H9 (cell line): Measurements from ENCODE around the gene ITM2B. TPM values are rescaled to one million over a fixed set of nuclear protein-coding genes. Genes with fewer than 3 reads are reported as not detected.

ENCODE experiments used
- DNase-seq: peaks from one replicate; pipeline ENCODE4 v3.0.0-alpha.2; 2017
- H2AFZ ChIP-seq: one replicate; pipeline ENCODE4 v1.6.1; 2013; ENCODE audit warnings: mild to moderate bottlenecking, low read length, control low read depth, moderate library complexity
- H2AK5ac ChIP-seq: 2 replicates; pipeline ENCODE4 v1.6.1; 2013; ENCODE audit warnings: low read length, control low read depth, mixed read lengths; ENCODE audit not compliant: insufficient read length
- H2BK120ac ChIP-seq: one replicate; pipeline ENCODE4 v1.6.1; 2013; ENCODE audit warnings: low read depth, mild to moderate bottlenecking, low read length, control low read depth, inconsistent platforms; ENCODE audit not compliant: poor library complexity, severe bottlenecking
- H2BK12ac ChIP-seq: 2 replicates; pipeline ENCODE4 v1.6.1; 2013; ENCODE audit warnings: low read length, control low read depth, mixed read lengths, low read depth; ENCODE audit not compliant: insufficient read length
- H2BK15ac ChIP-seq: 2 replicates; pipeline ENCODE4 v1.6.1; 2013; ENCODE audit warnings: low read depth, low read length, control low read depth
- H2BK20ac ChIP-seq: one replicate; pipeline ENCODE4 v1.6.1; 2013; ENCODE audit warnings: low read depth, mild to moderate bottlenecking, low read length, control low read depth, inconsistent platforms; ENCODE audit not compliant: poor library complexity, severe bottlenecking
- H2BK5ac ChIP-seq: 2 replicates; pipeline ENCODE4 v1.6.1; 2013; ENCODE audit warnings: low read length, control low read depth, mixed read lengths; ENCODE audit not compliant: insufficient read length
- H3K14ac ChIP-seq: 2 replicates; pipeline ENCODE4 v1.6.1; 2013; ENCODE audit warnings: low read length, control low read depth; ENCODE audit not compliant: insufficient read depth
- H3K18ac ChIP-seq: 2 replicates; pipeline ENCODE4 v1.6.1; 2013; ENCODE audit warnings: low read depth, mild to moderate bottlenecking, mixed read lengths, low read length, control low read depth; ENCODE audit not compliant: insufficient read length
- H3K23ac ChIP-seq: 2 replicates; pipeline ENCODE4 v1.6.1; 2013; ENCODE audit warnings: low read length, control low read depth, mixed read lengths, low read depth; ENCODE audit not compliant: insufficient read length
- H3K23me2 ChIP-seq: 2 replicates; pipeline ENCODE4 v1.6.1; 2013; ENCODE audit warnings: low read depth, mild to moderate bottlenecking, mixed read lengths, low read length, control low read depth; ENCODE audit not compliant: insufficient read length, poor library complexity, severe bottlenecking
- H3K27ac ChIP-seq: 2 replicates; pipeline ENCODE4 v1.5.1; 2013; ENCODE audit warnings: low read length, control low read depth, mixed read lengths, low read depth; ENCODE audit not compliant: insufficient read length
- H3K27me3 ChIP-seq: 2 replicates; pipeline ENCODE4 v1.6.1; 2013; ENCODE audit warnings: low read length, control low read depth, inconsistent platforms; ENCODE audit not compliant: insufficient read depth
- H3K4ac ChIP-seq: 2 replicates; pipeline ENCODE4 v1.6.1; 2013; ENCODE audit warnings: low read depth, mild to moderate bottlenecking, control low read depth, inconsistent platforms, low read length, moderate library complexity
- H3K4me1 ChIP-seq: 2 replicates; pipeline ENCODE4 v1.6.1; 2013; ENCODE audit warnings: low read length, control low read depth, inconsistent platforms; ENCODE audit not compliant: insufficient read depth
- H3K4me2 ChIP-seq: 2 replicates; pipeline ENCODE4 v1.6.1; 2013; ENCODE audit warnings: low read length, control low read depth, mixed read lengths; ENCODE audit not compliant: insufficient read length, insufficient read depth
- H3K56ac ChIP-seq: 2 replicates; pipeline ENCODE4 v1.6.1; 2013; ENCODE audit warnings: low read depth, mild to moderate bottlenecking, mixed read lengths, low read length, control low read depth; ENCODE audit not compliant: insufficient read length
- H3K79me1 ChIP-seq: 2 replicates; pipeline ENCODE4 v1.6.1; 2013; ENCODE audit warnings: low read depth, mild to moderate bottlenecking, moderate library complexity, low read length, control low read depth, inconsistent platforms; ENCODE audit not compliant: insufficient read depth, poor library complexity, severe bottlenecking
- H3K79me2 ChIP-seq: 2 replicates; pipeline ENCODE4 v1.6.1; 2013; ENCODE audit warnings: low read length, control low read depth, inconsistent platforms; ENCODE audit not compliant: insufficient read depth
- H3K9ac ChIP-seq: 2 replicates; pipeline ENCODE4 v1.6.1; 2013; ENCODE audit warnings: low read length, control low read depth, mixed read lengths; ENCODE audit not compliant: insufficient read length; ENCODE audit errors: extremely low read depth
- H3K9me3 ChIP-seq: one replicate; pipeline ENCODE4 v1.6.1; 2013; ENCODE audit warnings: low read depth, low read length, inconsistent platforms; ENCODE audit not compliant: control insufficient read depth
- H3T11ph ChIP-seq: one replicate; pipeline ENCODE4 v1.6.1; 2013; ENCODE audit warnings: mild to moderate bottlenecking, low read length, control low read depth, inconsistent platforms
- H4K20me1 ChIP-seq: one replicate; pipeline ENCODE4 v1.6.1; 2013; ENCODE audit not compliant: control insufficient read depth, insufficient read length, insufficient read depth
- H4K5ac ChIP-seq: 2 replicates; pipeline ENCODE4 v1.6.1; 2013; ENCODE audit warnings: low read depth, mild to moderate bottlenecking, mixed read lengths, low read length, control low read depth; ENCODE audit not compliant: insufficient read length
- H4K8ac ChIP-seq: replicated peaks from 2 replicates; pipeline ENCODE4 v1.6.1; 2013; ENCODE audit warnings: low read length, control low read depth, mixed read lengths, low read depth; ENCODE audit not compliant: insufficient read length
- H4K91ac ChIP-seq: 2 replicates; pipeline ENCODE4 v1.6.1; 2013; ENCODE audit warnings: low read depth, mild to moderate bottlenecking, moderate library complexity, mixed read lengths, low read length, control low read depth; ENCODE audit not compliant: insufficient read length
- H3K27ac Mint-ChIP-seq, 3 experiments: 2 replicates in 2 of 3; 3 replicates in 1 of 3; pipeline ENCODE4 v1.8.0; 2020 to 2021; ENCODE audit warnings: mixed read lengths in 3 of 3, mild to moderate bottlenecking in 1 of 3, moderate library complexity in 1 of 3
- H3K27me3 Mint-ChIP-seq: 2 replicates; pipeline ENCODE4 v1.8.0; 2021; ENCODE audit warnings: low read depth, mild to moderate bottlenecking, moderate library complexity, mixed read lengths
- H3K36me3 Mint-ChIP-seq, 3 experiments: 2 replicates in 2 of 3; 3 replicates in 1 of 3; pipeline ENCODE4 v1.8.0; 2020 to 2021; ENCODE audit warnings: low read depth in 3 of 3, mixed read lengths in 3 of 3; ENCODE audit not compliant: insufficient read depth in 1 of 3
- H3K4me1 Mint-ChIP-seq, 2 experiments: 2 replicates each; pipeline ENCODE4 v1.8.0; 2020; ENCODE audit warnings: mixed read lengths in 2 of 2
- H3K4me3 Mint-ChIP-seq, 2 experiments: 2 replicates in 1 of 2; 3 replicates in 1 of 2; pipeline ENCODE4 v1.8.0; 2020 to 2021; ENCODE audit warnings: mild to moderate bottlenecking in 2 of 2, mixed read lengths in 2 of 2, moderate library complexity in 1 of 2
- H3K9me3 Mint-ChIP-seq, 2 experiments: 2 replicates in 1 of 2; 3 replicates in 1 of 2; pipeline ENCODE4 v1.8.0; 2020; ENCODE audit warnings: mild to moderate bottlenecking in 2 of 2, mixed read lengths in 2 of 2, moderate library complexity in 1 of 2
- WGBS: extraction: QIAGEN DNeasy Blood & Tissue Kit; methylation state at CpG from one replicate; pipeline ENCODE4 v1.1.7; 2013; ENCODE audit warnings: missing lambda C conversion rate, low lambda C conversion rate, mixed read lengths; ENCODE audit not compliant: insufficient read length; ENCODE audit errors: extremely low coverage; 5-methylcytosine and 5-hydroxymethylcytosine counted together
- total RNA-seq: library from RNA; stranded (reverse); gene quantifications from 2 replicates; pipeline ENCODE4 v1.2.1, GENCODE V29; 2021
- TF ChIP-seq, protein P1 (sequence below): fragments of 200-600 bp; sonication (generic); conservative IDR thresholded peaks from 3 replicates; pipeline ENCODE4 v1.8.0; 2021; ENCODE audit warnings: antibody characterized with exemption, mild to moderate bottlenecking

ITM2B gene
- total RNA-seq, 1 experiment from 2014 or later = 175 TPM

DNA sequence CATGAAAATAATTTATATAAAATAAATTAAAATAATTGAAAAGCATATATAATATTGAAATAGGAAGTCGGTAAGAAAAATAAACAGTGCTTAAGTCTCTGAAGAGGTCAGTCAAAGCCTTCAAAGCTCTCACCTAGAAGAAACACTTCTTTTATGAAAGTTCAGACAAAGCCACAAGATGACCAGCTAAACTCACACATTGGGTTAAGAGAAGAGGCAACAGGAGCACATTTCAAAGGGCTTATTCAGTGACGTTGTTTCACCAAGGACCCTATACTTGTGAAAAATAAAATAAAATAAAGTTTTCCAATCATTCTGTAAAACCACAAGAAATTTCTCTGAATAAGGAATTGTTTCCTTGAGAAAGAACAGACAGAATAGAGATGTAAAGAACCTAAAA lies 2.5 kb upstream of the ITM2B start:
- TF ChIP-seq, protein P1, sequence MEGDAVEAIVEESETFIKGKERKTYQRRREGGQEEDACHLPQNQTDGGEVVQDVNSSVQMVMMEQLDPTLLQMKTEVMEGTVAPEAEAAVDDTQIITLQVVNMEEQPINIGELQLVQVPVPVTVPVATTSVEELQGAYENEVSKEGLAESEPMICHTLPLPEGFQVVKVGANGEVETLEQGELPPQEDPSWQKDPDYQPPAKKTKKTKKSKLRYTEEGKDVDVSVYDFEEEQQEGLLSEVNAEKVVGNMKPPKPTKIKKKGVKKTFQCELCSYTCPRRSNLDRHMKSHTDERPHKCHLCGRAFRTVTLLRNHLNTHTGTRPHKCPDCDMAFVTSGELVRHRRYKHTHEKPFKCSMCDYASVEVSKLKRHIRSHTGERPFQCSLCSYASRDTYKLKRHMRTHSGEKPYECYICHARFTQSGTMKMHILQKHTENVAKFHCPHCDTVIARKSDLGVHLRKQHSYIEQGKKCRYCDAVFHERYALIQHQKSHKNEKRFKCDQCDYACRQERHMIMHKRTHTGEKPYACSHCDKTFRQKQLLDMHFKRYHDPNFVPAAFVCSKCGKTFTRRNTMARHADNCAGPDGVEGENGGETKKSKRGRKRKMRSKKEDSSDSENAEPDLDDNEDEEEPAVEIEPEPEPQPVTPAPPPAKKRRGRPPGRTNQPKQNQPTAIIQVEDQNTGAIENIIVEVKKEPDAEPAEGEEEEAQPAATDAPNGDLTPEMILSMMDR = no peak
- Histone ChIP-seq H3K9me3 (no peaks in the 10 kb centered on the region), H3K4me2 (no peak overlapping the region), H4K8ac (no peak overlapping the region), H3K23ac (no peak overlapping the region), H3T11ph (no peak overlapping the region), H2BK120ac (no peak overlapping the region), H3K9ac (no peak overlapping the region), H3K4me1 (peaks cover 2% of the 10 kb centered on the region; the same call in 1 of the 2 replicates), H3K14ac (no peak overlapping the region), H2BK5ac (no peak overlapping the region), H3K56ac (no peak overlapping the region), H3K18ac (no peak overlapping the region), H3K27ac (no peak overlapping the region), H3K27me3 (no peaks in the 10 kb centered on the region; the same call in 1 of the 2 replicates), H3K79me2 (peaks cover 5% of the 10 kb centered on the region; the same call in 1 of the 2 replicates), H2AK5ac (no peak overlapping the region), H2BK12ac (no peak overlapping the region), H2BK20ac (no peak overlapping the region), H3K23me2 (peaks cover 3% of the 10 kb centered on the region), H2AFZ (no peak overlapping the region), H3K4ac (no peak overlapping the region), H4K91ac (no peak overlapping the region), H4K5ac (no peak overlapping the region), H4K20me1 (no peaks in the 10 kb centered on the region), H2BK15ac (no peak overlapping the region), H3K79me1 (no peaks in the 10 kb centered on the region)
- WGBS = no CpG with 5 or more reads among the region's 2 CpGs
- Mint-ChIP-seq H3K36me3 (peaks cover 0 to 3% (median 0%) of the 10 kb centered on the region in 3 experiments; a peak in 2 of 7 replicates), H3K27ac (no peak overlapping the region), H3K4me3 (no peak overlapping the region), H3K27me3 (no peaks in the 10 kb centered on the region; the same call in none of the 2 replicates), H3K9me3 (no peaks in the 10 kb centered on the region; a peak in 1 of 5 replicates), H3K4me1 (peaks cover 16 to 20% of the 10 kb centered on the region in 2 experiments)
- no peak for DNase-seq
